Measurements from ENCODE around the gene HBP1. TPM values are rescaled to one million over a fixed set of nuclear protein-coding genes. Genes with fewer than 3 reads are reported as not detected.

Gene HBP1
- total RNA-seq, 1 donor from 2014 or later, result 51.7 TPM

DNA sequence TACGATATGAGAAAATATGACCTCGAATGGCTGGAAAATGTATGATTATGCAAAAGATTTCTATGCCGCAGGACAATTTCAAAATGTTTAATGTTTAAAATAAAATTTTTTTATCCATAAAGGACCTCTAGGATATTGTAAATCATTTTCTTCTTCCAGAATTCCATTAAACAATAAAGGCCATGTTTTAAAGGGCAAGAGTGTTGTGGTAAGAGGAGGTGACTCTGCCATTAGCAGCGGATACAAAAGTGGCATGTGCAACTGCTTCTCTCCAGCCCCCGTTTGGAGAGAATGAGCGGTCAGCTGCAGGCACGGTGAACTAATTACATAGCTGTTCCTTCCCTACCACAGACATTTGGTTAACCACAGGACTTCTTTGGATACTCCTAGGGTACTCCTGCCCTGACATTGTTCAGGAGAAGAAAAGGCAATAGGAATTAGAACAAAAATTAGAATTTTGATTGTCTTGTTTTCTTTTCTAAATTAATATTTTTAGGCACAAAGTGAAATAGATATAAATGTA lies 63.8 kb downstream of the HBP1 start:
- TF ChIP-seq, protein P1, sequence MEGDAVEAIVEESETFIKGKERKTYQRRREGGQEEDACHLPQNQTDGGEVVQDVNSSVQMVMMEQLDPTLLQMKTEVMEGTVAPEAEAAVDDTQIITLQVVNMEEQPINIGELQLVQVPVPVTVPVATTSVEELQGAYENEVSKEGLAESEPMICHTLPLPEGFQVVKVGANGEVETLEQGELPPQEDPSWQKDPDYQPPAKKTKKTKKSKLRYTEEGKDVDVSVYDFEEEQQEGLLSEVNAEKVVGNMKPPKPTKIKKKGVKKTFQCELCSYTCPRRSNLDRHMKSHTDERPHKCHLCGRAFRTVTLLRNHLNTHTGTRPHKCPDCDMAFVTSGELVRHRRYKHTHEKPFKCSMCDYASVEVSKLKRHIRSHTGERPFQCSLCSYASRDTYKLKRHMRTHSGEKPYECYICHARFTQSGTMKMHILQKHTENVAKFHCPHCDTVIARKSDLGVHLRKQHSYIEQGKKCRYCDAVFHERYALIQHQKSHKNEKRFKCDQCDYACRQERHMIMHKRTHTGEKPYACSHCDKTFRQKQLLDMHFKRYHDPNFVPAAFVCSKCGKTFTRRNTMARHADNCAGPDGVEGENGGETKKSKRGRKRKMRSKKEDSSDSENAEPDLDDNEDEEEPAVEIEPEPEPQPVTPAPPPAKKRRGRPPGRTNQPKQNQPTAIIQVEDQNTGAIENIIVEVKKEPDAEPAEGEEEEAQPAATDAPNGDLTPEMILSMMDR (IDR thresholded peaks at IDR 0.05; ENCODE audit: insufficient read depth, low read length, poor library complexity, severe bottlenecking), result no peak
- peak; percentile 25 for DNase-seq (ENCODE audit: low read depth)
- Histone ChIP-seq H3K36me3 (ENCODE audit: control insufficient read depth, insufficient read depth, low read length) (no peaks in the 10 kb centered on the region), H3K4me3 (ENCODE audit: low read depth, low read length) (no peak overlapping the region), H3K27me3 (ENCODE audit: control insufficient read depth, insufficient read depth, low read length) (no peaks in the 10 kb centered on the region)

DNA sequence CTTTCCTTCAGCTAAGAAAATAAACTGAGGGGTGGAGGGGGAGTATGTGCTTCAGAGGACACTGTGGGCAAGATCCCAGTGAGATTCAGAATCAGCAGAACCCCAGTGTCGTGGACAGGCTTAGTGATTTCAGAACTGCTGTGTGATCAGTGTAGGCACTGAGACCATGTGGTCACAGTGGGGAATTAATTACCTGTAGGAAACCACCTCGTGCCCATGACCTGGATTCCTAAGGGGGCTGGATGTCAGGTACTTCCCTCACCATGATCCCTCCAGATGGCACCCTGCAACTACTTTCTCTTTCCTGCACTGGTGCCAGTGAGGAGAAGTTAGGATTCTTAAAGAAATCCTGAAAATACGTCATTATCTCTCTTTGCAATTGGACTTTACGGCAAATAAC lies 64.4 kb downstream of the HBP1 start:
- DNase-seq (ENCODE audit: low read depth), result no peak
- Histone ChIP-seq H3K27me3 (ENCODE audit: control insufficient read depth, insufficient read depth, low read length) (no peaks in the 10 kb centered on the region), H3K4me3 (ENCODE audit: low read depth, low read length) (no peak overlapping the region), H3K36me3 (ENCODE audit: control insufficient read depth, insufficient read depth, low read length) (no peaks in the 10 kb centered on the region)
- TF ChIP-seq, protein P1 (IDR thresholded peaks at IDR 0.05; ENCODE audit: insufficient read depth, low read length, poor library complexity, severe bottlenecking), result peak; percentile 4

DNA sequence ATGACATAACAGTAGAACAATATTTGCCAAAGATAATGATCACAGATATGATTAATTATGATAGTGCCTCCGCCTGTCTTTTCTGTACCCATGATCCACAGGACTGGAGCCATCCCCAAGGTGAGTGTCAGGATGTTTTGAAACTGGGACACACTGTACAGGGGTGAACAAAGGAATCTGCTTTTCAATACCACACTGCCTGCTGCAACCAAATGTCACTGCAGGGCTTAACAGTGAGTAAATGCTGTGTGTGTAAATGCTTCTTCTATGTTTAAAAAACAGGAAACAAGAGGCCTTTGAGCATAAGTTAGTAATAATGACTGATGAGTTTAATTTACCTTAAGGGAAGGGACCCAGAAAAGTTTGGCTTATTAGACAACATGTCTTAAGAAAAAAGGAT lies 65.2 kb downstream of the HBP1 start:
- TF ChIP-seq, protein P1 (IDR thresholded peaks at IDR 0.05; ENCODE audit: insufficient read depth, low read length, poor library complexity, severe bottlenecking), result no peak
- Histone ChIP-seq H3K4me3 (ENCODE audit: low read depth, low read length) (no peak overlapping the region), H3K36me3 (ENCODE audit: control insufficient read depth, insufficient read depth, low read length) (no peaks in the 10 kb centered on the region), H3K27me3 (ENCODE audit: control insufficient read depth, insufficient read depth, low read length) (no peaks in the 10 kb centered on the region)
- no peak for DNase-seq (ENCODE audit: low read depth)

DNA sequence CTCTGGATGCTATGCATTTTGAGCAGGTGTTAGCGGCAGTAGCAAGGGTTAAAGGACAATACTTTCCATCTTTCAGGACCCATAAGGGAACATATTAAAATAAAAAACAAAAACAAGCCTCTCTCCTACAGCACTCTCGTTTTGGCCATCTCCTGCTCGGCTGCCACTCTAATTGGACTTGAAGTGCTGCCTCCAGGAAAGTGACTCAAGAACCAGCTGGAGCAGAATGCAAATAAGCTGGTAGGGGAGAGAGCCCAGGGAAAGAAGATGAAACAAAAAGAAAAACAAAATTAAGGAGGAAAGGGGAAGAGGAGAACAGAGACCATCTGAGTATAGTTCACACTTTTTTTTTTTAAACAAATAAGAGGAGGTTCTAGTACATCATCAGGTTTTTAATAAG lies 65.6 kb downstream of the HBP1 start:
- no peak overlapping the region for H3K4me3 ChIP-seq (ENCODE audit: low read depth, low read length)
- TF ChIP-seq, protein P1 (IDR thresholded peaks at IDR 0.05; ENCODE audit: insufficient read depth, low read length, poor library complexity, severe bottlenecking), result no peak
- H3K27me3 ChIP-seq (ENCODE audit: control insufficient read depth, insufficient read depth, low read length), result no peaks in the 10 kb centered on the region
- no peak for DNase-seq (ENCODE audit: low read depth)
- no peaks in the 10 kb centered on the region for H3K36me3 ChIP-seq (ENCODE audit: control insufficient read depth, insufficient read depth, low read length)

DNA sequence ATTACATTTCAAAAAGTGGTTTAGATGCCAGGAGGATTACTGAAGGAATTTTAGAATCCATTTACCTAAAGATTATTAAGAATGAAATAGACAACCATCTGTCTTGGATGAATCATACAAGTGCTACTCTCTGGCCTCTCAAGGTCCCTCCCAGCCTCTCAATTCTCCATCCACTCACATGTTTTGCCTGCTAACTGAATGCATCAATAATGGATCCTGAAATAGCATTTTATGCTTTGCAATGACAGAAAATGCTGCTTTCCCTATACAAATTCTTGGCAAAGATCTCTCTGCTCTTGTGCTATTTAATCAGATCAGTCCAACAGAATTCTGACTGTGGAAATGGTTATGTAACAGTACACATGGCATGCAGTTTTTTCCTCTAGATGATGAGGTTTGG lies 68.1 kb downstream of the HBP1 start:
- no peak for DNase-seq (ENCODE audit: low read depth)
- Histone ChIP-seq H3K27me3 (ENCODE audit: control insufficient read depth, insufficient read depth, low read length) (no peaks in the 10 kb centered on the region), H3K36me3 (ENCODE audit: control insufficient read depth, insufficient read depth, low read length) (no peaks in the 10 kb centered on the region), H3K4me3 (ENCODE audit: low read depth, low read length) (no peak overlapping the region)
- TF ChIP-seq, protein P1 (IDR thresholded peaks at IDR 0.05; ENCODE audit: insufficient read depth, low read length, poor library complexity, severe bottlenecking), result no peak

DNA sequence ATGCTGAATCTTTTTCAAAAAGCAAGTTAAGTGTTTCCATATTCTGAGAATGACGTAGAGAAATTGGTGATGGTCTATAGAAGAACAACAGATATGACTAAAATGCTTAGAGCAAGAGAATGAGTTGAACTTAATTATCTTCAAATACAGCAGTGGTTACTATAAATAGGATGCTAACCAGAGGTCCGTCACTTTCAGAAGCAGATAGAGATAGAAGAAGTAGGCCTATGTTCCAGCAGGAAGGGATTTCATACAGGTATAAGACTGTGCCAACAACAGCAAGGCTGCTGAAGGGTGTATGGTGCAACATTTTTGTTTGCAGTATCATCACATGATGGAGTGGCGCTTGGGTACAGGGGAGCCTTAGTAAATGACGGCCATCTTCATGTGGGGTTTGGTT lies 68.6 kb downstream of the HBP1 start:
- H3K36me3 ChIP-seq (ENCODE audit: control insufficient read depth, insufficient read depth, low read length), result no peaks in the 10 kb centered on the region
- TF ChIP-seq, protein P1 (IDR thresholded peaks at IDR 0.05; ENCODE audit: insufficient read depth, low read length, poor library complexity, severe bottlenecking), result no peak
- H3K27me3 ChIP-seq (ENCODE audit: control insufficient read depth, insufficient read depth, low read length), result no peaks in the 10 kb centered on the region
- no peak for DNase-seq (ENCODE audit: low read depth)
- H3K4me3 ChIP-seq (ENCODE audit: low read depth, low read length), result no peak overlapping the region

Data from kidney epithelial cell (primary cell).